ENCODE measurements around the gene RPTOR.

DNA sequence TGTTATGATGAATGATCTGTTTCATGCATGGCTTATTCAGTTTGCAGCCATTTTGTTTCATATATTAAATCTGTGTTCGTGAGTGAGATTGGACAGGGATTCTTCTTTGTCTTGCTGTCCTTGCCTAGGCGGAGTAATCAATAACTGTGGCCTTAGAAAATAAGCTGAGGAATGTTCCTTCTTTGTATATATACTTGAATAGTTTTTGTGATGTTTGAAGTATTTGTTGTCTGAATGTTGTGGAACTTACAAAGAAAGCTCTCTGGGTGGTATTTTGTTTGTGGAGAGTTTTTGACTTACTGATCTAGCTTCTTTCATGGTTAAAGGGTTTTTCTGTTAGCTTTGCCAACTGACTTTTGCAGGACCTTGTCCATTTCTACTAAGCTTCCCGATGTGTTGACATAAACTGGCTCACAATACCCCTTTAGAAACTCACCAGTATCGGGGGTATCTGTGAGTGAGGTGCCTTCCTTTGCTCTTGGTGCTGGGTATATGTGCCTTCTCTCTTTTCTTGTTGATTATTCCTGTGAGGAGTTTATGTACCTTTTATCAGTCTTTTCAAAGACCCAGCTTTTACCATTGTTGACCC is 166.2 kb downstream of the RPTOR start:
- TF ChIP-seq, protein P1, sequence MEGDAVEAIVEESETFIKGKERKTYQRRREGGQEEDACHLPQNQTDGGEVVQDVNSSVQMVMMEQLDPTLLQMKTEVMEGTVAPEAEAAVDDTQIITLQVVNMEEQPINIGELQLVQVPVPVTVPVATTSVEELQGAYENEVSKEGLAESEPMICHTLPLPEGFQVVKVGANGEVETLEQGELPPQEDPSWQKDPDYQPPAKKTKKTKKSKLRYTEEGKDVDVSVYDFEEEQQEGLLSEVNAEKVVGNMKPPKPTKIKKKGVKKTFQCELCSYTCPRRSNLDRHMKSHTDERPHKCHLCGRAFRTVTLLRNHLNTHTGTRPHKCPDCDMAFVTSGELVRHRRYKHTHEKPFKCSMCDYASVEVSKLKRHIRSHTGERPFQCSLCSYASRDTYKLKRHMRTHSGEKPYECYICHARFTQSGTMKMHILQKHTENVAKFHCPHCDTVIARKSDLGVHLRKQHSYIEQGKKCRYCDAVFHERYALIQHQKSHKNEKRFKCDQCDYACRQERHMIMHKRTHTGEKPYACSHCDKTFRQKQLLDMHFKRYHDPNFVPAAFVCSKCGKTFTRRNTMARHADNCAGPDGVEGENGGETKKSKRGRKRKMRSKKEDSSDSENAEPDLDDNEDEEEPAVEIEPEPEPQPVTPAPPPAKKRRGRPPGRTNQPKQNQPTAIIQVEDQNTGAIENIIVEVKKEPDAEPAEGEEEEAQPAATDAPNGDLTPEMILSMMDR (IDR thresholded peaks at IDR 0.05; ENCODE audit: extremely low read depth in 1 of 2, insufficient read depth in 1 of 2, low read depth in 1 of 2, low read length in 2 of 2) = no peak
- TF ChIP-seq POLR2A (IDR thresholded peaks at IDR 0.05; ENCODE audit: low read depth, low read length) = no peak
- TF ChIP-seq MYC (IDR thresholded peaks at IDR 0.05; ENCODE audit: low read depth, low read length) = no peak
- TF ChIP-seq POLR2AphosphoS5 (IDR thresholded peaks at IDR 0.05; ENCODE audit: insufficient read depth, low read depth, low read length) = no peak
- no peak for TF ChIP-seq EZH2 (IDR thresholded peaks at IDR 0.05; ENCODE audit: borderline replicate concordance, low read depth, low read length, severe bottlenecking)
- no peak for TF ChIP-seq GATA2 (IDR thresholded peaks at IDR 0.05; ENCODE audit: insufficient read depth, insufficient read length, low read depth, low read length)
- no peak for TF ChIP-seq FOS (IDR thresholded peaks at IDR 0.05; ENCODE audit: borderline replicate concordance, insufficient read depth, low read length)
- TF ChIP-seq JUN (IDR thresholded peaks at IDR 0.05; ENCODE audit: borderline replicate concordance, insufficient read depth, insufficient read length, low read depth) = no peak

Data from endothelial cell of umbilical vein (primary cell).